ENCODE results near the gene TRIM62.

GRCh38 chr1:33170351-33171274, 11.2 kb downstream of the TRIM62 start:
- no peak for TF ChIP-seq SIN3A (IDR thresholded peaks at IDR 0.05; ENCODE audit: borderline replicate concordance, insufficient read depth, low read length)
- no peak for TF ChIP-seq POLR2AphosphoS5 (IDR thresholded peaks at IDR 0.05; ENCODE audit: low read depth, low read length)
- TF ChIP-seq TAF1 (IDR thresholded peaks at IDR 0.05; ENCODE audit: borderline replicate concordance, insufficient read depth, low read length): no peak
- TF ChIP-seq REST (IDR thresholded peaks at IDR 0.05; ENCODE audit: insufficient read depth in 1 of 2, low read depth in 2 of 2, low read length in 2 of 2): no peak
